CD4-positive, alpha-beta T cell treated with Interferon gamma for 1 hour (primary cell): Measurements from ENCODE around the gene MAPK14.

Experiments used
- DNase-seq: peaks from one replicate; pipeline ENCODE4 v3.0.0-alpha.2; 2020

Gene MAPK14

GRCh38 chr6:36038120-36038876, 10.7 kb downstream of the MAPK14 start:
- no peak for DNase-seq

- DNase-seq, result no peak
These were observed 11.5 kb downstream of the MAPK14 start for GRCh38 chr6:36039112-36039511.

GRCh38 chr6:36040958-36041357, 13.3 kb downstream of the MAPK14 start:
- DNase-seq, result no peak

GRCh38 chr6:36042618-36043260, 15.1 kb downstream of the MAPK14 start:
- no peak for DNase-seq

GRCh38 chr6:36049582-36049981, 22.0 kb downstream of the MAPK14 start:
- no peak for DNase-seq

GRCh38 chr6:36050305-36050704, 22.7 kb downstream of the MAPK14 start:
- DNase-seq, result no peak

- DNase-seq, result no peak
These were observed 23.5 kb downstream of the MAPK14 start for GRCh38 chr6:36050947-36051710.

- DNase-seq, result no peak
These were observed 24.5 kb downstream of the MAPK14 start for GRCh38 chr6:36052097-36052496.

- no peak for DNase-seq
These were observed 26.3 kb downstream of the MAPK14 start for GRCh38 chr6:36053878-36054277.

- no peak for DNase-seq
These were observed 26.8 kb downstream of the MAPK14 start for GRCh38 chr6:36054415-36054814.

- no peak for DNase-seq
These were observed 27.3 kb downstream of the MAPK14 start for GRCh38 chr6:36054956-36055355.

GRCh38 chr6:36056178-36056577, 28.6 kb downstream of the MAPK14 start:
- no peak for DNase-seq

- no peak for DNase-seq
These were observed 33.6 kb downstream of the MAPK14 start for GRCh38 chr6:36061236-36061635.

- no peak for DNase-seq
These were observed 34.6 kb downstream of the MAPK14 start for GRCh38 chr6:36062247-36062646.

GRCh38 chr6:36063318-36064060, 35.9 kb downstream of the MAPK14 start:
- no peak for DNase-seq

- no peak for DNase-seq
These were observed 37.3 kb downstream of the MAPK14 start for GRCh38 chr6:36064770-36065396.

GRCh38 chr6:36065916-36066315, 38.3 kb downstream of the MAPK14 start:
- no peak for DNase-seq

- DNase-seq, result no peak
These were observed 39.2 kb downstream of the MAPK14 start for GRCh38 chr6:36066817-36067216.

- DNase-seq, result no peak
These were observed 39.9 kb downstream of the MAPK14 start for GRCh38 chr6:36067374-36068011.

GRCh38 chr6:36068012-36068392, 40.4 kb downstream of the MAPK14 start:
- DNase-seq, result no peak

- DNase-seq, result no peak
These were observed 41.0 kb downstream of the MAPK14 start for GRCh38 chr6:36068586-36068985.

- DNase-seq, result no peak
These were observed 42.0 kb downstream of the MAPK14 start for GRCh38 chr6:36069573-36069972.
